ENCODE results near the gene EFS. TPM values are rescaled to one million over a fixed set of nuclear protein-coding genes. Genes with fewer than 3 reads are reported as not detected.

The EFS gene
- polyA plus RNA-seq, 3 donors: not detected

- Histone ChIP-seq H3K36me3 (replicated peaks in 1 of 2; ENCODE audit: control insufficient read depth in 1 of 2, insufficient read depth in 2 of 2, low read length in 2 of 2) (peaks cover 27 to 32% of the 10 kb centered on the region in 2 donors), H3K4me1 (ENCODE audit: control insufficient read depth in 1 of 2, insufficient read depth in 2 of 2, low read length in 2 of 2) (peaks cover 23 to 24% of the 10 kb centered on the region in 2 donors), H4K20me1 (ENCODE audit: insufficient read depth, low read length) (peaks cover 20% of the 10 kb centered on the region), H3K4me2 (replicated peaks; ENCODE audit: extremely low read depth, low read length, poor library complexity, severe bottlenecking) (peak within 1 kb of the TSS; percentile 84), H3K9me3 (replicated peaks in 1 of 2; ENCODE audit: control insufficient read depth in 1 of 2, insufficient read depth in 1 of 2, low read length in 2 of 2) (no peaks in the 10 kb centered on the region), H3K4me3 (replicated peaks in 1 of 3; ENCODE audit: low read depth in 2 of 3, low read length in 3 of 3) (peak within 1 kb of the TSS; percentile 74 to 92 (median 92)), H3K79me2 (ENCODE audit: insufficient read depth, low read length) (peaks cover 27% of the 10 kb centered on the region), H3K27me3 (ENCODE audit: control insufficient read depth in 2 of 2, insufficient read depth in 2 of 2, low read length in 2 of 2) (no peaks in the 10 kb centered on the region), H2AFZ (ENCODE audit: insufficient read depth, low read depth, low read length, poor library complexity, severe bottlenecking) (peak within 1 kb of the TSS; percentile 86), H3K9ac (ENCODE audit: insufficient read depth, low read length, poor library complexity, severe bottlenecking) (peak within 1 kb of the TSS; percentile 94), H3K27ac (ENCODE audit: low read depth in 1 of 2, low read length in 2 of 2) (peak within 1 kb of the TSS; percentile 96 to 99)
- peak within 1 kb of the TSS; percentile 98 to 100 (median 99) for H3K27ac Mint-ChIP-seq
- WGBS (ENCODE audit: insufficient coverage): under 1% methylated on average over 54 of the region's 63 CpGs
- H3K36me3 Mint-ChIP-seq: peaks cover 35 to 43% of the 10 kb centered on the region in 2 donors
- peak within 1 kb of the TSS; percentile 90 to 92 for H3K4me3 Mint-ChIP-seq
- peaks cover 25% of the 10 kb centered on the region for H3K4me1 Mint-ChIP-seq
- intact Hi-C loops (cut with micrococcal nuclease): loop anchor here (1.0 to 10.0 kb wide), 8 partner anchors 14 to 244 kb away; partner anchors contain the start of genes HOMEZ (in 2 of the 2), ACIN1 (in 1 of the 2), AP1G2 (in 1 of the 2) and BCL2L2 (in 1 of the 2)
- H3K9me3 Mint-ChIP-seq: peaks cover 0 to 3% (median 0%) of the 10 kb centered on the region in 7 donors
- H3K27me3 Mint-ChIP-seq (ENCODE audit: low read depth in 3 of 3): peaks cover 0 to 2% (median 0%) of the 10 kb centered on the region in 3 donors
- no peak for TF ChIP-seq CTCF (IDR thresholded peaks at IDR 0.05)
- DNase-seq: peak; percentile 100
These were observed 44.1 kb downstream of the EFS start, which contains the start of gene PABPN1 for GRCh38 chr14:23320584-23321571. Gene PABPN1, plus strand, starts transcription at chr14:23321457. Its CDS starts 13 bp downstream, at chr14:23321470.

Measured in CD14-positive monocyte (primary cell).